ENCODE data around the gene COQ3. TPM values are rescaled to one million over a fixed set of nuclear protein-coding genes. Genes with fewer than 3 reads are reported as not detected.

COQ3 gene
- total and polyA plus RNA-seq, 2 of the 4 experiments (the other 2 are of a cell fraction) = 8.2 to 8.9 TPM

- no peak for TF ChIP-seq RAD21 (IDR thresholded peaks at IDR 0.05; ENCODE audit: low read length)
- no peak for TF ChIP-seq RFX5 (IDR thresholded peaks at IDR 0.05; ENCODE audit: low read depth, low read length)
- no peak for TF ChIP-seq RCOR1 (IDR thresholded peaks at IDR 0.05; ENCODE audit: insufficient replicate concordance, low read length)
- no peak for TF ChIP-seq BHLHE40 (IDR thresholded peaks at IDR 0.05; ENCODE audit: low read depth, low read length)
- TF ChIP-seq MAZ (IDR thresholded peaks at IDR 0.05; ENCODE audit: borderline replicate concordance, low read depth, low read length) = no peak
- TF ChIP-seq MXI1 (IDR thresholded peaks at IDR 0.05; ENCODE audit: borderline replicate concordance, low read depth, low read length) = no peak
- no peak for TF ChIP-seq POLR2A (IDR thresholded peaks at IDR 0.05; ENCODE audit: low read depth, low read length)
These were observed 46.2 kb downstream of the COQ3 start (continued) for GRCh38 chr6:99347804-99348203.

GRCh38 chr6:99346595-99346994 lies 47.4 kb downstream of the COQ3 start:
- Histone ChIP-seq H2AFZ (replicated peaks; ENCODE audit: low read length, poor library complexity) (no peak overlapping the region), H3K4ac (ENCODE audit: low read depth, low read length) (no peak overlapping the region), H3K79me1 (ENCODE audit: low read depth in 1 of 2, low read length in 2 of 2) (no peaks in the 10 kb centered on the region), H3K56ac (ENCODE audit: extremely low read depth, insufficient read depth, low read length) (no peak overlapping the region), H2BK20ac (ENCODE audit: low read depth, low read length) (no peak overlapping the region), H3K9me1 (ENCODE audit: insufficient read depth, low read length) (peaks cover 6% of the 10 kb centered on the region; the same call in 1 of the 2 replicates), H4K20me1 (ENCODE audit: insufficient read depth, low read length) (no peaks in the 10 kb centered on the region), H3K4me2 (ENCODE audit: low read depth, low read length) (no peak overlapping the region), H3K18ac (ENCODE audit: low read depth, low read length) (no peak overlapping the region), H2AK5ac (ENCODE audit: low read depth, low read length) (no peak overlapping the region), H3K4me3 (ENCODE audit: insufficient read depth, low read depth, low read length) (no peak overlapping the region), H2BK15ac (ENCODE audit: low read depth, low read length) (no peak overlapping the region), H2BK120ac (ENCODE audit: low read depth, low read length) (no peak overlapping the region), H3K9me3 (ENCODE audit: control insufficient read depth, insufficient read depth, low read length) (no peaks in the 10 kb centered on the region), H3K36me3 (ENCODE audit: control insufficient read depth, insufficient read depth, low read length) (no peaks in the 10 kb centered on the region), H4K5ac (ENCODE audit: low read depth, low read length) (no peak overlapping the region), H3K27ac (ENCODE audit: insufficient read depth, low read length) (no peak overlapping the region), H4K91ac (ENCODE audit: insufficient read depth, low read depth, low read length) (no peak overlapping the region), H3K14ac (replicated peaks; ENCODE audit: low read depth, low read length) (no peak overlapping the region), H2BK5ac (ENCODE audit: low read depth, low read length, poor library complexity, severe bottlenecking) (no peak overlapping the region), H2AK9ac (replicated peaks; ENCODE audit: low read depth, low read length, poor library complexity) (no peak overlapping the region), H3K27me3 (ENCODE audit: control insufficient read depth, insufficient read depth, low read length) (0 out of 2 replicates have a peak, but pooled peaks cover 5% of the 10 kb centered on the region), H4K8ac (ENCODE audit: low read depth in 2 of 2, low read length in 2 of 2) (no peak overlapping the region), H3K4me1 (ENCODE audit: control insufficient read depth, insufficient read depth, low read length) (peaks cover 3% of the 10 kb centered on the region; the same call in 1 of the 2 replicates), H3K9ac (ENCODE audit: low read depth, low read length) (no peak overlapping the region), H3K23ac (ENCODE audit: low read depth, low read length) (no peak overlapping the region)
- ATAC-seq (ENCODE audit: low read depth) (no peak), DNase-seq (no peak)
- TF ChIP-seq POLR2A (IDR thresholded peaks at IDR 0.05; ENCODE audit: low read depth, low read length) = no peak
- no peak for TF ChIP-seq RCOR1 (IDR thresholded peaks at IDR 0.05; ENCODE audit: insufficient replicate concordance, low read length)
- no peak for TF ChIP-seq ELK1 (IDR thresholded peaks at IDR 0.05; ENCODE audit: borderline replicate concordance, low read depth, low read length)
- TF ChIP-seq RFX5 (IDR thresholded peaks at IDR 0.05; ENCODE audit: low read depth, low read length) = no peak
- TF ChIP-seq CEBPB (IDR thresholded peaks at IDR 0.05; ENCODE audit: low read depth, low read length) = no peak
- TF ChIP-seq FOS (IDR thresholded peaks at IDR 0.05; ENCODE audit: low read depth, low read length) = no peak
- ChIA-PET CTCF (interaction anchor here (1.2 kb wide), 1 partner anchor 16 kb away, joined by 4 read pairs; no protein-coding TSS in a partner anchor), POLR2A (ENCODE audit: unreplicated experiment) (no interaction called here)
- BruUV-seq (replicated peaks) = no TSS peak
- WGBS, 2 experiments (ENCODE audit: extremely low coverage in 2 of 2, insufficient read length in 1 of 2) = no CpG with 5 or more reads among the region's 10 CpGs
- intact Hi-C loops (cut with micrococcal nuclease) = no loop called here
- dilution Hi-C loops (cut with HindIII; ENCODE audit: low sequenced_read_pairs, unreplicated experiment) = no loop called here
- in situ Hi-C loops (cut with MboI; ENCODE audit: low sequenced_read_pairs) = no loop called here
